ENCODE measurements around the gene POU2F3. TPM values are rescaled to one million over a fixed set of nuclear protein-coding genes. Genes with fewer than 3 reads are reported as not detected.

Gene POU2F3
- total and polyA plus RNA-seq, 4 donors: 2.6 to 3.9 (median 3.1) TPM

DNA sequence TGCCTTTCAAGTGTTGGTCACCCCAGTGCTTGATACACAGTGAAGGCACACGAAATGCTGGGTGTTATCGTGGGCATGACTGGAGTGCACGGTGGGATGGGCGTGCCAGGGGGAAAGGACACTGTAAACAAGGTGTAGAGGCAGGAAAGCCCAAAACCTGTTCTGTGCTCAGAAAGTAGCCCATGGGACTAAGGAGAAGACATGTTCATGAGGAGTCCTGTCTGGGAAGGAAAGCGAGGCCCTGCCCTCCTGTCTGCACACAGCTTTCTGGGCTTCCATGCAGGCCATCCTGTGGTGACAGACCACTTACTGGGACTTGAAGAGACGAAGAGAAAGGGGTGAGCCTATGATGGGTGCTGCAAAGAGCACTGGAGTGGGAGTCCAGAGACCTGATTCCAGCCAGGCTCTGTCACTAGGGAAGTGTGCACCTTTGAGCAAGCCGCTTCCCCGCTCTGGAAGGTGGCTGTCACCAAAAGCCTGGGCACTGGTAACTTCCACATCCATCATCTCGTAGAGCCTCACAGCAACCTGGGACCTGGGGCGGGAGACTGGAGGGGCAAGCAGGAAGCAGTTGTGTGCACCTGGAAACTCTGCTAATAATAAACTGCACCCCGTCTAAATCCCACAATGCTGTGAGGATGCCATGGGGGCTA, 846 bp upstream of the POU2F3 start:
- Histone ChIP-seq H3K36me3 (ENCODE audit: control insufficient read depth in 4 of 4, insufficient read depth in 4 of 4, low read length in 4 of 4) (no peaks in the 10 kb centered on the region), H3K9ac (ENCODE audit: insufficient read depth in 1 of 2, low read length in 2 of 2) (no peak overlapping the region), H3K4me3 (no peak overlapping the region), H3K27me3 (ENCODE audit: control insufficient read depth in 3 of 3, insufficient read depth in 3 of 3, low read length in 2 of 3) (peaks cover 0 to 46% (median 33%) of the 10 kb centered on the region in 3 donors), H3K27ac (ENCODE audit: low read depth in 1 of 2, low read length in 1 of 2) (no peak overlapping the region), H3K9me3 (ENCODE audit: control insufficient read depth in 4 of 4, insufficient read depth in 3 of 4, low read length in 3 of 4) (no peaks in the 10 kb centered on the region), H3K4me1 (ENCODE audit: control insufficient read depth in 5 of 5, insufficient read depth in 5 of 5, low read length in 5 of 5) (no peaks in the 10 kb centered on the region)
- WGBS, 2 donors: 81 to 82% methylated on average over 11 of the region's 11 CpGs
- DNase-seq (no peak), ATAC-seq (ENCODE audit: insufficient read depth, low FRiP score) (no peak)
- TF ChIP-seq, protein P1, sequence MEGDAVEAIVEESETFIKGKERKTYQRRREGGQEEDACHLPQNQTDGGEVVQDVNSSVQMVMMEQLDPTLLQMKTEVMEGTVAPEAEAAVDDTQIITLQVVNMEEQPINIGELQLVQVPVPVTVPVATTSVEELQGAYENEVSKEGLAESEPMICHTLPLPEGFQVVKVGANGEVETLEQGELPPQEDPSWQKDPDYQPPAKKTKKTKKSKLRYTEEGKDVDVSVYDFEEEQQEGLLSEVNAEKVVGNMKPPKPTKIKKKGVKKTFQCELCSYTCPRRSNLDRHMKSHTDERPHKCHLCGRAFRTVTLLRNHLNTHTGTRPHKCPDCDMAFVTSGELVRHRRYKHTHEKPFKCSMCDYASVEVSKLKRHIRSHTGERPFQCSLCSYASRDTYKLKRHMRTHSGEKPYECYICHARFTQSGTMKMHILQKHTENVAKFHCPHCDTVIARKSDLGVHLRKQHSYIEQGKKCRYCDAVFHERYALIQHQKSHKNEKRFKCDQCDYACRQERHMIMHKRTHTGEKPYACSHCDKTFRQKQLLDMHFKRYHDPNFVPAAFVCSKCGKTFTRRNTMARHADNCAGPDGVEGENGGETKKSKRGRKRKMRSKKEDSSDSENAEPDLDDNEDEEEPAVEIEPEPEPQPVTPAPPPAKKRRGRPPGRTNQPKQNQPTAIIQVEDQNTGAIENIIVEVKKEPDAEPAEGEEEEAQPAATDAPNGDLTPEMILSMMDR (IDR thresholded peaks at IDR 0.05; ENCODE audit: control extremely low read depth, extremely low read depth): no peak

DNA sequence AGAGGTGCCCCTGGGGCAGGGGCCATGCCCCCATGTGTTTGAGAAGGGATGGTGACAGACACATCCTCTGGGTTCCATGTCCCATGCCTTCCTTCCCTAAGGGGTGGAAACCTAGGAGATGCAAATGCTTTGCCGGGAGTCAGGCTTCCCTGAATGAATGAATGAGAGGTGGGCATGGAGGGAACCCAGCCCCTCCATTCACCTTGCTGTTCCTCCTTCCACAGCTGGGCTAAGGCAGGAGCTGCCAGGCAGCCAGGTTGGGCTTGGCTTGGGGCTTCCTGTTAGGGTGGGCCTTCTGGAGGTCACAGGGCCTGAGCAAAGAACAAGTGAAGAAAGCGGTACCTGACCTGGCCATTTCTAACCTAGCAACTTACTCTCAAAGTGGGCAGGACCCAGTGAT, 926 bp downstream of the POU2F3 start:
- Histone ChIP-seq H3K4me1 (ENCODE audit: control insufficient read depth in 5 of 5, insufficient read depth in 5 of 5, low read length in 5 of 5) (peaks cover 0 to 2% (median 0%) of the 10 kb centered on the region in 5 donors), H3K27ac (ENCODE audit: low read depth in 1 of 2, low read length in 1 of 2) (peak overlapping the region in 1 of 2 donors; percentile 28), H3K36me3 (ENCODE audit: control insufficient read depth in 4 of 4, insufficient read depth in 4 of 4, low read length in 4 of 4) (no peaks in the 10 kb centered on the region), H3K27me3 (ENCODE audit: control insufficient read depth in 3 of 3, insufficient read depth in 3 of 3, low read length in 2 of 3) (peaks cover 0 to 57% (median 43%) of the 10 kb centered on the region in 3 donors), H3K9ac (ENCODE audit: insufficient read depth in 1 of 2, low read length in 2 of 2) (no peak overlapping the region), H3K9me3 (ENCODE audit: control insufficient read depth in 4 of 4, insufficient read depth in 3 of 4, low read length in 3 of 4) (no peaks in the 10 kb centered on the region), H3K4me3 (no peak overlapping the region)
- TF ChIP-seq, protein P1 (IDR thresholded peaks at IDR 0.05; ENCODE audit: control extremely low read depth, extremely low read depth): no peak
- WGBS, 2 donors: 84 to 96% methylated on average over 2 of the region's 2 CpGs
- no peak for ATAC-seq (ENCODE audit: insufficient read depth, low FRiP score)
- DNase-seq: no peak

DNA sequence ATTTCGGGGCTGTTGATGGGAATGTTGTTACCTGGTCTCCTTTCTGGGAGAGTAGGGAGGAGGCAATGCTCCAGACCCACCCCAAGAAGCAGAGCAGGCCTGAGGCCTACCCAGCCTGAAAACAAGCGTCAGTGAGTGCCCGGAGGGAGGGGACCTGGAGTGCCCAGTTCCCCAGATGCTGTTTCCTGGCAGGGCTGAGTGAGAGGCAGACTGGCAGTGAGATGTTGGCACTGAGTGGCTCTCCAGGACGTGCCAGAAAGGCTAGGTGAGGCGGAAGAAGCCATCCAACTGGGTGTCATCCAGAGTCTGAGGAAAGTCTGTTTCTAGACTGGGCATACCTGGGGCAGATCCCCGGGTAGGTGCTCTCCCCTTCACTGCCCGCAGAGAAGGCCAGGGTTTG, 1.3 kb downstream of the POU2F3 start:
- H3K27ac ChIP-seq (ENCODE audit: low read depth in 1 of 2, low read length in 1 of 2): peak overlapping the region in 1 of 2 donors; percentile 28
- peaks cover 0 to 2% (median 0%) of the 10 kb centered on the region in 5 donors for H3K4me1 ChIP-seq (ENCODE audit: control insufficient read depth in 5 of 5, insufficient read depth in 5 of 5, low read length in 5 of 5)
- no peak for DNase-seq
- TF ChIP-seq, protein P1 (IDR thresholded peaks at IDR 0.05; ENCODE audit: control extremely low read depth, extremely low read depth): no peak
- WGBS, 2 donors: 72 to 87% methylated on average over 7 of the region's 7 CpGs
- peaks cover 0 to 58% (median 43%) of the 10 kb centered on the region in 3 donors for H3K27me3 ChIP-seq (ENCODE audit: control insufficient read depth in 3 of 3, insufficient read depth in 3 of 3, low read length in 2 of 3)
- H3K9me3 ChIP-seq (ENCODE audit: control insufficient read depth in 4 of 4, insufficient read depth in 3 of 4, low read length in 3 of 4): no peaks in the 10 kb centered on the region
- ATAC-seq (ENCODE audit: insufficient read depth, low FRiP score): no peak
- H3K36me3 ChIP-seq (ENCODE audit: control insufficient read depth in 4 of 4, insufficient read depth in 4 of 4, low read length in 4 of 4): no peaks in the 10 kb centered on the region
- H3K9ac ChIP-seq (ENCODE audit: insufficient read depth in 1 of 2, low read length in 2 of 2): no peak overlapping the region
- no peak overlapping the region for H3K4me3 ChIP-seq

All from lung (tissue), 12 donors.